AG10803 (cell line): ENCODE data around the gene CTSV.
"Not testable (repeated sequence)": the region's sequence is repeated elsewhere in the genome, so short reads cannot be mapped to it uniquely, and the experiment has no call there.

Experiments used
- DNase-seq: peaks from one replicate; pipeline ENCODE4 v3.0.0; 2010; ENCODE audit warnings: low read depth
- H3K4me3 ChIP-seq: 2 replicates; pipeline ENCODE4 v1.5.1; 2011; ENCODE audit warnings: mild to moderate bottlenecking, low read length, control low read depth
- CTCF ChIP-seq: conservative IDR thresholded peaks from 2 replicates; pipeline ENCODE4 v1.5.1; 2011; ENCODE audit warnings: mild to moderate bottlenecking, low read length, control low read depth, inconsistent platforms

CTSV gene

GRCh38 chr9:97038611-97039513 lies at the start of gene CTSV:
CTSV (minus strand) TSS chr9:97039142; CDS start chr9:97038043, 1,099 bp downstream.
- peak; percentile 57 for DNase-seq
- peak within 1 kb of the TSS; percentile 61 for H3K4me3 ChIP-seq
- TF ChIP-seq CTCF: no peak

- not testable (repeated sequence) for H3K4me3 ChIP-seq, DNase-seq
Observed at GRCh38 chr9:97087668-97088215, 48.8 kb upstream of the CTSV start.

GRCh38 chr9:97084562-97084991 lies 45.6 kb upstream of the CTSV start:
- DNase-seq, H3K4me3 ChIP-seq: not testable (repeated sequence)

GRCh38 chr9:97078362-97078761 lies 39.4 kb upstream of the CTSV start:
- H3K4me3 ChIP-seq: no peak overlapping the region
- no peak for DNase-seq
- TF ChIP-seq CTCF: no peak

GRCh38 chr9:97077452-97078295 lies 38.7 kb upstream of the CTSV start:
- TF ChIP-seq CTCF: no peak
- no peak overlapping the region for H3K4me3 ChIP-seq
- no peak for DNase-seq

GRCh38 chr9:97076731-97077451 lies 37.9 kb upstream of the CTSV start:
- not testable (repeated sequence) for DNase-seq

GRCh38 chr9:97076238-97076637 lies 37.3 kb upstream of the CTSV start:
- no peak for TF ChIP-seq CTCF
- DNase-seq: no peak
- H3K4me3 ChIP-seq: no peak overlapping the region

More at GRCh38 chr9:97076731-97077451, 37.9 kb upstream of the CTSV start:
- H3K4me3 ChIP-seq: not testable (repeated sequence)

- H3K4me3 ChIP-seq: no peak overlapping the region
- TF ChIP-seq CTCF: no peak
- no peak for DNase-seq
Observed at GRCh38 chr9:97075289-97075985, 36.5 kb upstream of the CTSV start.
